Upper lobe of left lung (tissue), 6 donors: ENCODE data around the gene HERC3. TPM values are rescaled to one million over a fixed set of nuclear protein-coding genes. Genes with fewer than 3 reads are reported as not detected.

Experiments
- ATAC-seq, 2 donors: fragments of 200-7000 bp; cut with Tn5 transposase; one replicate each; pipeline ENCODE4 v1.9.1; 2022; ENCODE audit warnings: mild to moderate bottlenecking in 2 of 2, moderate library complexity in 2 of 2; ENCODE audit not compliant: low FRiP score in 2 of 2
- DNase-seq, 2 donors: peaks; one replicate each; pipeline ENCODE4 v3.0.0-alpha.2; 2019 to 2020
- H3K27ac ChIP-seq, 4 donors: fragments of 200-600 bp; sonication (generic); one replicate each; pipeline ENCODE4 v1.5.1; 2016 to 2019
- H3K27me3 ChIP-seq, 4 donors: fragments of 200-600 bp; sonication (generic); one replicate each; pipeline ENCODE4 v1.5.1; 2017 to 2019
- H3K36me3 ChIP-seq, 4 donors: fragments of 200-600 bp; sonication (generic); one replicate each; pipeline ENCODE4 v1.5.1; 2016 to 2019
- H3K4me1 ChIP-seq, 4 donors: fragments of 200-600 bp; sonication (generic); one replicate each; pipeline ENCODE4 v1.5.1; 2018 to 2019
- H3K4me3 ChIP-seq, 4 donors: fragments of 200-600 bp; sonication (generic); one replicate each; pipeline ENCODE4 v1.5.1; 2017 to 2019; ENCODE audit warnings: mild to moderate bottlenecking in 2 of 4, moderate library complexity in 1 of 4
- H3K9me3 ChIP-seq, 4 donors: fragments of 200-600 bp; sonication (generic); one replicate each; pipeline ENCODE4 v1.5.1; 2018 to 2019
- CTCF ChIP-seq, 6 experiments: fragments of 450-650 bp in 4 of 6; fragments of 200-600 bp in 2 of 6; sonication (generic) in 2 of 6; IDR thresholded peaks; one replicate each; pipeline ENCODE4 v1.5.1; 2016 to 2019; ENCODE audit warnings: antibody characterized with exemption in 6 of 6
- EP300 ChIP-seq, 4 donors: sonication (generic); formaldehyde crosslinking; IDR thresholded peaks; one replicate each; pipeline ENCODE4 v1.5.1; 2017; ENCODE audit warnings: antibody characterized with exemption in 4 of 4, control low read depth in 2 of 4
- POLR2A ChIP-seq, 4 donors: fragments of 450-650 bp; IDR thresholded peaks; one replicate each; pipeline ENCODE4 v1.5.1; 2016 to 2017; ENCODE audit warnings: antibody characterized with exemption in 4 of 4, mild to moderate bottlenecking in 2 of 4
- POLR2AphosphoS5 ChIP-seq, 2 donors: sonication (generic); formaldehyde crosslinking; IDR thresholded peaks; one replicate each; pipeline ENCODE4 v1.5.1; 2017; ENCODE audit warnings: antibody characterized with exemption in 2 of 2
- WGBS, 2 donors: methylation state at CpG; one replicate each; pipeline ENCODE4 v1.1.5; 2017 to 2018; 5-methylcytosine and 5-hydroxymethylcytosine counted together
- total RNA-seq, 6 donors: library from RNA; depleted of rRNA in 4 of 6; stranded (reverse); fragments of >200 nt in 4 of 6; gene quantifications; one replicate each; pipeline versions ENCODE4 v1.1.0 to v1.2.1, GENCODE V29; 2016 to 2021
- donor health status: DM: no; HTN: no; CAD: no; lungs with moderate emphysema.
- donor health status: DM: no; HTN: yes; CAD: no; lungs with severe emphysema.

The HERC3 gene
- total RNA-seq, 6 donors from 2014 or later: 37.5 to 103 (median 49.7) TPM

DNA sequence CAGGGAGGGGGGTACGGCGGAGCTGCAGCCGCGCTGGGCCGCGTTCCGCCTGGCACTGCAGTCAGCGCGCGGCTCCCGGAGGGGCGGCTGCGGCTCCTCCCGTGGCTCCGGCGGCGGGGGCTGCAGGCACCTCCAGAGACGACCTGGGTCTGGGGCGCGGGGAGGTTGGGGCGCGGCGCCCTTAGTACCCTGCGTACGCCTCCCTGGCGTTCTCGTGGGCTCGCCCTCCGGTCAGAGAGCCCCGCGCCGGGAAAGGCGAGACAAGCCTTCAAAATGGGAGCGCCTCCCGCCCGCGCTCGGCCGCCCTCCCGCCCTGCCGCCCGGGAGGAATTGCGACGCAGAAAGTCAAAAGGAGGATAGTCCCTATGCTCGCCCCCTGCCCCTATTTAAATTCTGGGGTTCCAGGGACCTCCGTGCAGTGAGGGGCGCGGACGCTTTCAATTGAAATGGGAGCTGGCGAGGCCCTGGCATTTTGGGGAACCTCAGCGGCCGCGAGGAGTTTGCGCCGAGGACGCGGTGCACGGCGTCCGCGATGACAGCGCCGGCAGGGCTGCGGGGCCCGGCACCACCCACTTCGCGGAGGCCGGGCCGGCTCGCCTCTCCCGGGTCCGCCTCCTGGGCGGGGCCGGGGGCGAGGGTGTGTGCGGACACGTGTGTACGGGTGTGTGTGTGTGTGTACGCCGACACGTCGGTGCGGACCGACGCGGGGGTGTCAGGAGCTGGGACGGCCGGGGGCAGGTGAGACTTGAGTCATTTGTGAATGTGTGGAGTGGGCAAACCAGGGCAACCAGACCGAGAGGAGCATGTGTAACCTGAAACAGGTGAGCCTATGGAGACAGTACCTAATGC lies 544 bp downstream of the HERC3 start:
- Histone ChIP-seq H3K27me3 (no peaks in the 10 kb centered on the region), H3K4me3 (peak overlapping the region; percentile 83 to 97 (median 96)), H3K27ac (peak overlapping the region; percentile 94 to 97 (median 96)), H3K4me1 (peaks cover 10 to 35% (median 14%) of the 10 kb centered on the region in 4 donors), H3K36me3 (peaks cover 0 to 22% (median 3%) of the 10 kb centered on the region in 4 donors), H3K9me3 (no peaks in the 10 kb centered on the region)
- 0 to 3% methylated on average over 21 to 28 of the region's 89 CpGs for WGBS, 2 donors
- ATAC-seq (peak; percentile 96 to 97), DNase-seq (peak; percentile 89 to 97)
- TF ChIP-seq CTCF (IDR thresholded peaks at IDR 0.05) (peak in 1 of 6 experiments; percentile 5), POLR2A (IDR thresholded peaks at IDR 0.05) (peak in 3 of 4 donors; percentile 72 to 77 (median 75)), POLR2AphosphoS5 (IDR thresholded peaks at IDR 0.05) (peak; percentile 61 to 83), EP300 (IDR thresholded peaks at IDR 0.05) (no peak)

GRCh38 chr4:88597970-88598660 lies 5.8 kb downstream of the HERC3 start:
- Histone ChIP-seq H3K4me3 (no peak overlapping the region), H3K27me3 (no peaks in the 10 kb centered on the region), H3K36me3 (peaks cover 0 to 23% (median 3%) of the 10 kb centered on the region in 4 donors), H3K27ac (peak overlapping the region in 2 of 4 donors; percentile 43 to 56), H3K9me3 (no peaks in the 10 kb centered on the region), H3K4me1 (peaks cover 30 to 55% (median 31%) of the 10 kb centered on the region in 4 donors)
- no peak for ATAC-seq
- 68 to 70% methylated on average over 3 of the region's 3 CpGs for WGBS, 2 donors
- TF ChIP-seq CTCF (IDR thresholded peaks at IDR 0.05): no peak
- TF ChIP-seq POLR2AphosphoS5 (IDR thresholded peaks at IDR 0.05): no peak
- no peak for TF ChIP-seq EP300 (IDR thresholded peaks at IDR 0.05)
- no peak for TF ChIP-seq POLR2A (IDR thresholded peaks at IDR 0.05)
- no peak for DNase-seq

GRCh38 chr4:88599298-88599697 lies 7.0 kb downstream of the HERC3 start:
- Histone ChIP-seq H3K36me3 (peaks cover 0 to 23% (median 3%) of the 10 kb centered on the region in 4 donors), H3K27me3 (no peaks in the 10 kb centered on the region), H3K27ac (peak overlapping the region in 3 of 4 donors; percentile 22 to 56 (median 43)), H3K4me1 (peaks cover 23 to 43% (median 25%) of the 10 kb centered on the region in 4 donors), H3K9me3 (no peaks in the 10 kb centered on the region), H3K4me3 (no peak overlapping the region)
- TF ChIP-seq EP300 (IDR thresholded peaks at IDR 0.05) (no peak), POLR2A (IDR thresholded peaks at IDR 0.05) (no peak), POLR2AphosphoS5 (IDR thresholded peaks at IDR 0.05) (no peak), CTCF (IDR thresholded peaks at IDR 0.05) (no peak)
- 52 to 53% methylated on average over 3 of the region's 3 CpGs for WGBS, 2 donors
- ATAC-seq: no peak
- DNase-seq: no peak

- Histone ChIP-seq H3K27ac (peak overlapping the region in 3 of 4 donors; percentile 22 to 56 (median 43)), H3K4me1 (peaks cover 23 to 42% (median 25%) of the 10 kb centered on the region in 4 donors), H3K27me3 (no peaks in the 10 kb centered on the region), H3K36me3 (peaks cover 0 to 23% (median 3%) of the 10 kb centered on the region in 4 donors), H3K9me3 (no peaks in the 10 kb centered on the region), H3K4me3 (no peak overlapping the region)
- WGBS, 2 donors: 62 to 73% methylated on average over 1 of the region's 1 CpG
- TF ChIP-seq CTCF (IDR thresholded peaks at IDR 0.05) (no peak), POLR2A (IDR thresholded peaks at IDR 0.05) (no peak), EP300 (IDR thresholded peaks at IDR 0.05) (no peak), POLR2AphosphoS5 (IDR thresholded peaks at IDR 0.05) (no peak)
- ATAC-seq (no peak), DNase-seq (no peak)
Measured at GRCh38 chr4:88599714-88600113, 7.4 kb downstream of the HERC3 start.
